Islet precursor cell (in vitro differentiated cells): Measurements from ENCODE around the gene ZBTB45.
"Not testable (repeated sequence)": the region's sequence is repeated elsewhere in the genome, so short reads cannot be mapped to it uniquely, and the experiment has no call there.

Source experiments
- DNase-seq: peaks from one replicate; pipeline ENCODE4 v3.0.0-alpha.2; 2018

ZBTB45 gene

GRCh38 chr19:58474291-58474996 lies 45.2 kb downstream of the ZBTB45 start:
- peak; percentile 51 for DNase-seq

- DNase-seq, result no peak
Observed at GRCh38 chr19:58473775-58474174, 45.8 kb downstream of the ZBTB45 start.

GRCh38 chr19:58471736-58472135 lies 47.9 kb downstream of the ZBTB45 start:
- DNase-seq, result no peak

GRCh38 chr19:58470837-58471543 lies 48.6 kb downstream of the ZBTB45 start:
- DNase-seq, result not testable (repeated sequence)

- no peak for DNase-seq
Observed at GRCh38 chr19:58469241-58470013, 50.2 kb downstream of the ZBTB45 start.

GRCh38 chr19:58468216-58468839 lies 51.3 kb downstream of the ZBTB45 start:
- no peak for DNase-seq

- peak; percentile 99 for DNase-seq
Observed at GRCh38 chr19:58466760-58467589, 52.6 kb downstream of the ZBTB45 start, which contains the start of gene ZNF324. Gene ZNF324 (plus strand): TSS chr19:58467080. CDS start chr19:58469186, 2,106 bp downstream.

- no peak for DNase-seq
Observed at GRCh38 chr19:58466089-58466759, 53.4 kb downstream of the ZBTB45 start.
